K562 (cell line): Measurements from ENCODE around the gene TCAP. TPM values are rescaled to one million over a fixed set of nuclear protein-coding genes. Genes with fewer than 3 reads are reported as not detected.
A peak's percentile ranks its signal among the peaks of the same experiment; 100 is the strongest.

Experiments
- ASH1L ChIP-seq: fragments of 450-650 bp; IDR thresholded peaks from 2 replicates; pipeline ENCODE4 v1.6.1; 2018; ENCODE audit warnings: borderline replicate concordance, mild to moderate bottlenecking, low read depth; ENCODE audit not compliant: partially characterized antibody
- CBX3 ChIP-seq, 2 experiments: IDR thresholded peaks; 1 replicate in 1 of 2; 2 replicates in 1 of 2; pipeline ENCODE4 v1.6.1; 2012; ENCODE audit warnings: inconsistent platforms in 2 of 2, low read length in 2 of 2, borderline replicate concordance in 1 of 2, control low read depth in 1 of 2
- CCNT2 ChIP-seq: IDR thresholded peaks from 2 replicates; pipeline ENCODE4 v1.6.1; 2011; ENCODE audit warnings: borderline replicate concordance, low read depth, mild to moderate bottlenecking, moderate library complexity, mixed read lengths, low read length; ENCODE audit not compliant: insufficient read length; ENCODE audit errors: extremely low read depth
- DPF2 ChIP-seq: fragments of 450-650 bp; IDR thresholded peaks from 2 replicates; pipeline ENCODE4 v1.6.1; 2016
- ELF1 ChIP-seq: fragments of 200-800 bp; sonication (Bioruptor generic); IDR thresholded peaks from 2 replicates; pipeline ENCODE4 v1.6.1; 2016; ENCODE audit warnings: missing genetic modification characterization, missing compliant biosample characterization
- JUN ChIP-seq, 2 experiments: sonication (generic) in 1 of 2; formaldehyde crosslinking in 1 of 2; IDR thresholded peaks; 2 replicates each; pipeline versions ENCODE4 v1.6.1 to v1.8.0; 2012 to 2022; ENCODE audit warnings: borderline replicate concordance in 2 of 2, mild to moderate bottlenecking in 2 of 2, improper control_type of control experiment in 1 of 2, low read depth in 1 of 2, low read length in 1 of 2, missing genetic modification reagents in 1 of 2
- L3MBTL2 ChIP-seq: fragments of 450-650 bp; IDR thresholded peaks from 2 replicates; pipeline ENCODE4 v1.6.1; 2016; ENCODE audit warnings: mild to moderate bottlenecking, moderate library complexity
- NCOA1 ChIP-seq: fragments of 450-650 bp; IDR thresholded peaks from 2 replicates; pipeline ENCODE4 v1.6.1; 2016; ENCODE audit warnings: low read depth
- PHF8 ChIP-seq: fragments of 200-600 bp; sonication (generic); IDR thresholded peaks from 2 replicates; pipeline ENCODE4 v1.6.1; 2012; ENCODE audit warnings: mixed run types, mild to moderate bottlenecking, inconsistent platforms, low read length, moderate library complexity, borderline replicate concordance
- RBFOX2 ChIP-seq: fragments of 200-400 bp; formaldehyde crosslinking; IDR thresholded peaks from 2 replicates; pipeline ENCODE4 v1.6.1; 2017; ENCODE audit warnings: low read depth, mild to moderate bottlenecking, low read length, moderate library complexity
- SP1 ChIP-seq: sonication (generic); formaldehyde crosslinking; IDR thresholded peaks from 2 replicates; pipeline ENCODE4 v1.8.1; 2022; ENCODE audit warnings: mild to moderate bottlenecking, missing genetic modification reagents
- SRSF7 ChIP-seq: fragments of 200-400 bp; formaldehyde crosslinking; optimal IDR thresholded peaks from 2 replicates; pipeline ENCODE3; 2017; ENCODE audit warnings: mild to moderate bottlenecking, low read depth, low read length
- TCF7L2 ChIP-seq: fragments of 150-350 bp; IDR thresholded peaks from 2 replicates; pipeline ENCODE4 v1.6.1; 2016; ENCODE audit warnings: low read depth, mild to moderate bottlenecking, low read length, moderate library complexity
- TEAD4 ChIP-seq, 2 experiments: sonication (generic) in 1 of 2; formaldehyde crosslinking in 1 of 2; IDR thresholded peaks; 2 replicates each; pipeline versions ENCODE4 v1.6.1 to v1.8.0; 2012 to 2022; ENCODE audit warnings: borderline replicate concordance in 1 of 2, inconsistent platforms in 1 of 2, low read length in 1 of 2, mild to moderate bottlenecking in 1 of 2, missing genetic modification reagents in 1 of 2
- ZBTB7A ChIP-seq: IDR thresholded peaks from 2 replicates; pipeline ENCODE4 v1.6.1; 2011; ENCODE audit warnings: low read depth, mild to moderate bottlenecking, low read length, moderate library complexity, borderline replicate concordance; ENCODE audit not compliant: control insufficient read depth
- polyA plus RNA-seq, 8 experiments: library from polyadenylated mRNA; depleted of rRNA in 4 of 8; stranded (reverse) in 5 of 8; unstranded in 3 of 8; fragments of >200 nt; fragmentation: Nextera tagmentation in 2 of 8; fragmentation: Illumina TruSeq in 1 of 8; extraction: Ambion mirVana in 2 of 8; extraction: Trizol in 1 of 8; gene quantifications; 2 replicates each; pipeline versions ENCODE4 v1.2.1 to v1.2.3, GENCODE V29; 2011 to 2014; ENCODE audit warnings: inconsistent platforms in 1 of 8, missing spikeins in 1 of 8
- total RNA-seq, 7 experiments: library from RNA; depleted of rRNA in 6 of 7; stranded (reverse); fragments of >200 nt in 6 of 7; fragmentation: Illumina TruSeq in 2 of 7; extraction: Trizol in 2 of 7; gene quantifications; 2 replicates each; pipeline versions ENCODE4 v1.2.1 to v1.2.3, GENCODE V29; 2011 to 2021; ENCODE audit warnings: low replicate concordance in 1 of 7
- TF ChIP-seq, protein P1 (sequence below), 2 experiments: fragments of 450-650 bp in 1 of 2; sonication (generic) in 1 of 2; formaldehyde crosslinking in 1 of 2; IDR thresholded peaks; 2 replicates each; pipeline versions ENCODE4 v1.7.1 to v1.9.0; 2016 to 2022; ENCODE audit warnings: inconsistent platforms in 1 of 2, mild to moderate bottlenecking in 1 of 2, missing genetic modification reagents in 1 of 2

The TCAP gene
- total and polyA plus RNA-seq, 9 of the 15 experiments (the other 6 are each of a cell fraction or from before 2014, with no cell fraction given): 0.33 to 1.4 (median 0.82) TPM; not detected in 2

GRCh38 chr17:39687546-39688474 is 22.7 kb downstream of the TCAP start, which contains the start of gene PGAP3 (continued):
- TF ChIP-seq, protein P1, sequence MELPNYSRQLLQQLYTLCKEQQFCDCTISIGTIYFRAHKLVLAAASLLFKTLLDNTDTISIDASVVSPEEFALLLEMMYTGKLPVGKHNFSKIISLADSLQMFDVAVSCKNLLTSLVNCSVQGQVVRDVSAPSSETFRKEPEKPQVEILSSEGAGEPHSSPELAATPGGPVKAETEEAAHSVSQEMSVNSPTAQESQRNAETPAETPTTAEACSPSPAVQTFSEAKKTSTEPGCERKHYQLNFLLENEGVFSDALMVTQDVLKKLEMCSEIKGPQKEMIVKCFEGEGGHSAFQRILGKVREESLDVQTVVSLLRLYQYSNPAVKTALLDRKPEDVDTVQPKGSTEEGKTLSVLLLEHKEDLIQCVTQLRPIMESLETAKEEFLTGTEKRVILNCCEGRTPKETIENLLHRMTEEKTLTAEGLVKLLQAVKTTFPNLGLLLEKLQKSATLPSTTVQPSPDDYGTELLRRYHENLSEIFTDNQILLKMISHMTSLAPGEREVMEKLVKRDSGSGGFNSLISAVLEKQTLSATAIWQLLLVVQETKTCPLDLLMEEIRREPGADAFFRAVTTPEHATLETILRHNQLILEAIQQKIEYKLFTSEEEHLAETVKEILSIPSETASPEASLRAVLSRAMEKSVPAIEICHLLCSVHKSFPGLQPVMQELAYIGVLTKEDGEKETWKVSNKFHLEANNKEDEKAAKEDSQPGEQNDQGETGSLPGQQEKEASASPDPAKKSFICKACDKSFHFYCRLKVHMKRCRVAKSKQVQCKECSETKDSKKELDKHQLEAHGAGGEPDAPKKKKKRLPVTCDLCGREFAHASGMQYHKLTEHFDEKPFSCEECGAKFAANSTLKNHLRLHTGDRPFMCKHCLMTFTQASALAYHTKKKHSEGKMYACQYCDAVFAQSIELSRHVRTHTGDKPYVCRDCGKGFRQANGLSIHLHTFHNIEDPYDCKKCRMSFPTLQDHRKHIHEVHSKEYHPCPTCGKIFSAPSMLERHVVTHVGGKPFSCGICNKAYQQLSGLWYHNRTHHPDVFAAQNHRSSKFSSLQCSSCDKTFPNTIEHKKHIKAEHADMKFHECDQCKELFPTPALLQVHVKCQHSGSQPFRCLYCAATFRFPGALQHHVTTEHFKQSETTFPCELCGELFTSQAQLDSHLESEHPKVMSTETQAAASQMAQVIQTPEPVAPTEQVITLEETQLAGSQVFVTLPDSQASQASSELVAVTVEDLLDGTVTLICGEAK (IDR thresholded peaks at IDR 0.05): peak; percentile 98
- TF ChIP-seq, protein P1 (CRISPR knock-in tag; IDR thresholded peaks at IDR 0.05): no peak
- peak; percentile 25; the same call in 1 of the 2 replicates for TF ChIP-seq L3MBTL2
- TF ChIP-seq SP1 (CRISPR knock-in tag): peak; percentile 53; the same call in 1 of the 2 replicates
- TF ChIP-seq SRSF7: no peak
- TF ChIP-seq ZBTB7A: peak; percentile 47; the same call in 1 of the 2 replicates
- peak; percentile 55 for TF ChIP-seq CCNT2
- peak; percentile 43 for TF ChIP-seq DPF2
- peak; percentile 90 for TF ChIP-seq RBFOX2
- TF ChIP-seq NCOA1: peak; percentile 74
- peak; percentile 96 for TF ChIP-seq ELF1 (tag)
- TF ChIP-seq TCF7L2: no peak
- 0 out of 3 replicates have a peak, but pooled peaks of 1 of the 2 experiments have one; percentile 56 for TF ChIP-seq CBX3 (IDR thresholded peaks at IDR 0.05; ENCODE audit: borderline replicate concordance in 1 of 2, low read length in 2 of 2)
- 0 out of 2 replicates have a peak, but pooled peaks have one; percentile 36 for TF ChIP-seq JUN (IDR thresholded peaks at IDR 0.05; ENCODE audit: borderline replicate concordance, low read depth, low read length)
- no peak for TF ChIP-seq JUN (CRISPR knock-in tag; IDR thresholded peaks at IDR 0.05; ENCODE audit: borderline replicate concordance)
- TF ChIP-seq PHF8: peak; percentile 69; the same call in 1 of the 2 replicates
- no peak for TF ChIP-seq TEAD4 (IDR thresholded peaks at IDR 0.05; ENCODE audit: low read length)
- TF ChIP-seq TEAD4 (CRISPR knock-in tag; IDR thresholded peaks at IDR 0.05; ENCODE audit: borderline replicate concordance): no peak
- peak; percentile 25 for TF ChIP-seq ASH1L
